Stimulated activated CD8-positive, alpha-beta memory T cell treated with anti-CD3 and anti-CD28 coated beads, Interleukin-12 subunit alpha, Interleukin-12 subunit beta, amount 100 ng/mL, for 4 hours (primary cell): ENCODE measurements around the gene GBGT1.

ENCODE experiments used
- DNase-seq: peaks from one replicate; pipeline ENCODE4 v3.0.0-alpha.2; 2020; ENCODE audit warnings: low read depth

GBGT1 gene

DNA sequence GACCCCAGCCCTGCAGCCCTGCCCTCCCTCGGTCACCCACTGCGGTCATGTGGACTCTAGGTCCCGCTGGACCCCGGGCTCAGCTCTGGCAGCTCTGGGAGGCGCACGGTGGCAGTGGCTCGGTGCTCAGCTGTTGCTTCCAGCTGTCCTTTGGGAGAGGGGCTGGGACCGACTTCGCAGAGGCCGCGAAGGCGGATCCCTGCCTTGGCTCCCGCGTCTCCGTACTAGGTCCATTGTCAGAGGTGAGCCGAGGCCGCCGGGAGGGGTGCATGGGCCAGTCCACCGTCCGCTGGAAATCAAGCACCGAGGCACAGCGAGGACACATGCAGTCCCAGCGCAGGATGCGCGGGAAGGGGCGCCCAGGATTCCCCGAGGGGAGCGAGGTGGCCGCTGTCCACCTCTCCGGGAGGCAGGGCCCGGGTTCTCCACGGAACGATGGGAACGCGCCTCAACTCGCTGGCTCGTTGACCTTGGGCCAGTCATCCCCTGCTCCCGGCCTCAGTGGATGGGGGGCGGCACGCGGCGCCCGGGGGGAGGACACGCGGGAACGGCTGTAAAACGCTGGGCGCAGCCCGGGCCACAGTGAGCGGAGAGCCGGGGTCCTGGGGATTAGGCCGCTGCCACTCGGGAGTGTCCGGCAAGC, 732 bp downstream of the GBGT1 start:
- DNase-seq, result no peak

DNA sequence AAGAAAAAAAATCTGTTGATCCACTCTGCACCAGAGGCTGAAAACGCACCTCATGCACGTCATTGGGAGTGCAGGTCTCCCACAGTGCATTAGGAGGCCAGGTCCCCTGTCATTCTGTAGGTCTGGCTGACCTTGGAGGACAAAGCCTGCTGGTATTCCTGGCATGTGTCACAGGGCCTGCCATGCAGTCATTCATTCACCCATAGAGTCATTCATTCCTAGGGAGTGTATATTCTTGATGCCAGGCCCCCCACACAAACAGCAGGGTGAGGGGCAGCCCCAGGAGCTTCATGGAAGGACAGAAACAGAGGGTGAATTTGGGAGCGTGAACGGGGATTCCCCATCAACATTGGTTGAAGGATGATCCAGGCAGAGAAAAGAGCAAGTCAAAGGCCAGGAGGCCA, 2.2 kb downstream of the GBGT1 start:
- no peak for DNase-seq

DNA sequence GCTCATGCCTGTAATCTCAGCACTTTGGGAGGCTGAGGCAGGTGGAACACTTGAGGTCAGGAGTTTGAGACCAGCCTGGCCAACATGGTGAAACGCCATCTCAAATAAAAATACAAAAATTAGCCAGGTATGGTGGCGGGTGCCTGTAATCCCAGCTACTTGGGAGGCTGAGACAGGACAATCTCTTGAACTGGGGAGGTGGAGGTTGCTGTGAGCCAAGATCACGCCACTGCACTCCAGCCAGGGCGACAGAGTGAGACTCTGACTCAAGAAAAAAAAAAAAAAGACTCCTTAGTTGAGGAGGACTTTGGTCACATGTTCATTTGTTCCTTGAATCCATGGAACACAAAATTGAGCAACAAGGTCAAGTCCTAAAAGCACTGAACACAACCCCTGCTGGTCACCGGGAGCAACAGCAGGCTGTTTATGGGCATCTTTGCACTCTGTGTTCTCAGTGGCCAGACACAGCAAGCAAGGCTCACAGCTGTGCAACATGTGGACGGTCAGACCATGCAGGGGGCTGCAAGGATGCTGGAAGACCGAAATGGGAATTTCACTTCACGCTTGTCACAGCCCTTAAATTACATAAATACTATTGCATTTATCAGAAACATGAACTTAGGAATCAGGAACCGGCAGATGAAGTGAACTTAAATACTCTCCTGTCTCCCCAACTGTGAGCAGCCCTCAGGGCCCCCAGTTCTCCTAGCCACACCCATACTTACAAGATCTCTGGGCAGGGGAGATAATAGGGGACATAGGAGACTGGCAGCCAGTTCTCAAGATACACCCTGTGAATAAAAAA, 2.8 kb downstream of the GBGT1 start:
- DNase-seq, result no peak

DNA sequence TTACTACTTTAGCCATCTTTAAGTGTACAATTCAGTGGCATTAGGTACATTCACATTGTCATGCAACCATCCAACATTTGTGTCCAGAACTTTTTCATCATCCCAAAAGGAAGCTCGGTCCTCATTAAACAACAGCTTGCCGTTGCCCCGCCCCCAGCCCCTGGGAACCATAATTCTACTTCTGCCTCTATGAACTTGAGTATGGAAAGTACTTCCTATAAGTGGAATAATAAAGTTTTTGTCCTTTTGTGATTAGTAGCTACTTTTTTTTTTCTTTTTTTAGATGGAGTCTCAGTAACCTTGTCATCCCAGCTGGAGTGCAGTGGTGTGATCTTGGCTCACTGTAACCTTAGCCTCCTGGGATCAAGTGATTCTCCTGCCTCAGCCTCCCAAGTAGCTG, 5.0 kb downstream of the GBGT1 start:
- DNase-seq, result no peak

DNA sequence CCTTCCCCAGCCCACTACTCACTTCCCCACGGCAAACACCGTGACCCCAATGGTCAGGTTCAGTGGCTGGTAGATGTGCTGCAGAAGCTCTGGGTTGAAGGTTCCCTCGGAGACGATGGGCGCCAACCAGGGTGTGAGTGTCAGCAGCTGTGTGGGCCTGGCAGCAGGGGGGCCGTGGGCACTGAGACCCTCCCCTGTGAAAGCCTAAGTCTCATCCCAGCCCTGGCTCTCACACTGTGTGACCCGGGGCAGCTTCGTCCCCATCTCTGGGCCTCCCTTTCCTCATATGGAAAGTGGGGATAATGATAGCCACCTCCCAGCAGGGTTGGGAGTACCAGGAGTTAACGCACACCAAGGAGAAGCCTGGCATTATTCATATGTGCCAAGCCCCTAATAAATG, 8.6 kb downstream of the GBGT1 start:
- no peak for DNase-seq

DNA sequence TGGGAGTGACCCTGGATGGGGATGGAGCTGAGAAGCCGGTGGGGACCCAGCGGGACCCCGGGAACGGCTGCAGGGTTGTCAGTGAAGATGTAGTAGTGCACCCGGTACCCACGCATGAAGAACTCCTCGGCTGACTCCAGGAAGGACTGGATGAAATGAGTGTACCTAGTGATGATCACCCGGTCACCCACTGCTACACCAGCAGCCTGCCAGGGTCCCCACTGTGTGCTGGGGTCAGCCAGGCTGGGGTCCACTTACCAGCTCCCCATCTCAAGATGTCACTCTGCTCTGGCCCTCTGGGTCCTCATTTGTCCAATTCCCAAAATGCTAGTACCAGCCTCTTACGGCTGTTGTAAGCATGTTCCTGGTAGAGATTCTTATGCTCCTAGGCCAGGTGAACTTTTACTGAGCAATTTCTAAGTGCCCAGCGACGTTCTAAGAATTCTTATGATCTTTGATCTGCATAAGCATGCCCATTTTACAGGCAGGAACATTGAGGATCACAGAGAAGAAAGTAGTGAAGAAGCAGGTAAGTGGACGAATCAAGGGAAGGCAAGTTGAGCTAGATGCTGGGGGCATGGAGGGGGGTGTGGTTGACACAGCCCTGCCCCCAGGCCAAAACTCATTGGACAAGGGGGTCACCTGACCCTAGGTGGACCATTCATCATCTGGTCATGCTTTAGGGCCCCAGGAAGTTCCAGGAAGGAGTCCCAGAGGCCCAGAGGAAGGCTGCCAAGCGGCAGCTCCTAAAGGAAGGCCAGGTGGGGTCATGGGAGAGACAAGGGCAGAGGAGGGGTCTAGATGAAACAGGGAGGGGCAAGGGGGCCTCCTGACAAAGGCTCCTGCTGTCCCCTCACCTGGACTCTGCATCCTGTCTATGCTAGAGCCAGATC, 9.4 kb downstream of the GBGT1 start:
- no peak for DNase-seq

DNA sequence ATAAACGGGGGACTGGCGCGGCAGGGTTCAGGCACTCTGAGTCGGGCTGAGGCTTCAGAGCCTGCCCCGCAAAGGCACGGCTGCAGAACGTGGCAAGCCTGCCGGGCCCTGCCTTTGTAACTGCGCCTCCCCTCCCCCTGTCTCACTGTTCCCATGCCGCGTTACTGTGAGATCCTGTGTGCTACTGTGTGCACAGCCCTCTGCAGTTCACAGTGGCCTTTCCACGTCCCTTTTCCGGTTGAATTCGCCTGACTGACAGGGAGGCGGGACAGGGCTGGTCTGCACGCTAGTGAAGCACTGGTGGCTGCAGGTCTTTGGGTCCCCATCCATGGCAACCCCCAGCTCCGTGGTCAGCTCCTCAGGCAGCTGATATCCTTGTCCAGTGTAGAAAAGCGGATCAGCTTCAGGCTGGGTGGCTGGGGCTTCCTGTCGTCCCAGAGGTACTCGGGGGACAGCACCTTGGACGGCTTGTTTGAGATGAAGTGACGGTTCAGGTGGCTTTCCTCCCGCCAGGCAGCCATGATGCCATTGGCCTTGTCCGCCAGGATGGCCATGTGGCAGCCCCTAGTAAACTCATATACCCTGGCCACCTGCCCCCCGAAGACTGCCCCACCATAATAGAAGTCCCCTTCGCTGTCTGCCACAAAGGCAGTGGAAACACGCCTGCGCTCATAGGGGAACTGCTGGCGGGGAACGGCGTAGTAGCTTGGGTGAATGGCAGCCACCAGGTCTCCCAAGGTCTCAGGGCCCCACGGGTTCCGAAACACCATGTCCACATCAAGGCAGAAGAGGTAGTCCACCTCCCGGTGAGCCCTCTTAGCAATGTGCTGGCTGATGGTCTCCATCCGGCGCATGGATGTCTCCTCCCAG, 10.3 kb downstream of the GBGT1 start:
- no peak for DNase-seq

DNA sequence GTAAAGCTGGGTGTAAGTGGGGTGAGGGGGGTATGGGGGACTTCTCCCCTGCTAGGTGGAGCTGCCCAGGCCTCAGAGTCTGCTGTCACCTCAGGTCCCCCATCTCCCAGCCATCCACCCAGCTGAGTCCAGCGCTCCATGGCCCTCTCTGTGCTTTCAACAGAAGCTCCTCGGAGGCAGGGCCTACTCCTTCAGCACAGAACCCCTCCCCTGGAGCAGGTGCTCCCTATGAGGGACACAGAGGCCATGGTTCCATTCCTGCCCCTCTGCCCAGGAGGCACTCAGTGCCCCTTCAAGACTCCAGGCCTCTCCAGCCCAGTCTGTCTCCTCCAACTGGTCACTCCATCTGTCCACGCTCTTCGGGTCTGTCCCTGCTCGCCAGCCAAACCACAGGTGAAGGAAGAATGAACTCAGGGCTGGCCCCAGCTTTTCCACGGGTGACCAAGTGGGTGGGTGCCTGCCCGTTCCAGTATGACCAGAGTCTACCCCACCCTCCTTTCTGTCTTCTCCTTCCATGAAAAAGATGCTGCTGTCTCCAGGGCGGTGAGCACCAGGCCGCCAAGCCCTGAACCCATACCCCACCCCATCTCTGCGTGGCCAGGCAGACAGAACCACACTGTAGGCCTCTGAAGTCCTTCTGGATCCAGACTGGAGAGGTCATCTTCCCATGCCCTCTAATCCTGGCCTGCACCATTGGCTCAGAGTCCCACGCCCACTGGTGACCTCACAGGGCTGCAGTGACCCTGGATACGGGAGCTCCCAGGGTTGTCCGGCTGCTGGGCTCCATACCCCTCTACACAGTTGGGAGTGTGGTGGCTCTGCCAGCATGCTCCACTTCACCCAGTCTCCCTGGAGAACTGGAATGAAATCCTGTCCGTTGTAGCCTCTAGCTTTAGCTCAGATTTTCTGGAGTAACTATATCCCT, 11.9 kb downstream of the GBGT1 start:
- no peak for DNase-seq

DNA sequence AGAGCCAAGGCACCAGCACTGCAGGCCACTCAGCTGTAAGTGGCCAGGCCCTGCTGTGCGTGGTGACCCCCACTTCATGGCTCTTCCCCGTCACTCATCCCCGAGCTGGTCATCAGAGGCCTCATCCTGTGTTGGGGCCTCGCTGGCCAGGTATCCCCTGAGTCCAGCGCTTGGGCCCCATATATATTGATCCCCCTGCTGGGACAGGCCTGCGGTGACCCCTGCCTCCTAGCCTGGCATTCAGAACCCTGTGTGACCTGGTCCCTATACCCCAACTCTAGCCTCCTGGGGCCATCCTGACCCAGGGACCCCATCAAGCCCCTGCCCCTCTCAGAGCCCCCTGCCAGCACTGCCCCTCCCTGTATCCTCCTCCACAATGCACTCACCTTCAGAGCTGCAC, 12.7 kb downstream of the GBGT1 start:
- no peak for DNase-seq

DNA sequence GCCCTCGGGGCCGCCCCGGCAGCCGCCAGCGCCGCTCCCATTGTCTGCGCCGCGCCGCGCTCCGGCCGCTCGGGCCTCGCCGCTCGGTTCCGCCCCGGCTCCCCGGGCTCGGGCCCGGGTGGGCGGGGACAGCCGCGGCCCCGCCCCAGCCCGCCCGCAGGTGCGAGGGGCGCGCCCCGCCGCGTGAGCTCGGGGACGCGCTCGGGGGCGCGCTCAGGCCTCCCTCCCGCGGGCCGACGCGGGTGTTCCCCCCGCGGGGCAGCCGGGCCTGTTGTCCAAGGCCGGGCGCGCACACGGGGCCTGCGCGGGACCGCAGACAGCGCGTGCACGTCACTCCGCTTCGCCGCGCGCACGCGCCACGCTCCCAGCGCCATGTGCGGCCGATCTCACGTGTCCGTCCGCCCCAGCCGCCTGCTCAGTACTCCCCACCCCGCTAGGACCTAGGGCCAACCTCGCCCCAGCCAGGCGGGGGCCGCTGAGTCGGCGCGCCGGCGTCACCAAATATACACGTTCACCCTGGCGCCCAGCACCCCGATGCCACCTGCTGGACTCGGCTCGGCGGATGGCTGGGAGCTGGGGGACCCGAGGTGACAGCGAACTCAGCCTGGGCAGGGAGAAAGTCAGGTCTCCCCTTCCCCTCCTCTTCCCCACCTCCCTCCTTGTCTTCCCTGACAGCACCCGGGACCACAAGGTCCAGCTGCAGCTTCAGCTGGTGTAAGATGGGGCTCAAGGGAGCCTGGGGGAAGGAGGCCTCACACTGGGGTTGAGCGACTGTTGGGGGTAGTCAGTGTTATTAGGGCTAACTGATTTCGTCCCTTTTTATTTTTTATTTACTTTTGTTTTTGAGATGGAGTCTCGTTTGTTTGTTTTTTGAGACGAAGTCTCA, 14.3 kb downstream of the GBGT1 start:
- DNase-seq, result peak; percentile 74

DNA sequence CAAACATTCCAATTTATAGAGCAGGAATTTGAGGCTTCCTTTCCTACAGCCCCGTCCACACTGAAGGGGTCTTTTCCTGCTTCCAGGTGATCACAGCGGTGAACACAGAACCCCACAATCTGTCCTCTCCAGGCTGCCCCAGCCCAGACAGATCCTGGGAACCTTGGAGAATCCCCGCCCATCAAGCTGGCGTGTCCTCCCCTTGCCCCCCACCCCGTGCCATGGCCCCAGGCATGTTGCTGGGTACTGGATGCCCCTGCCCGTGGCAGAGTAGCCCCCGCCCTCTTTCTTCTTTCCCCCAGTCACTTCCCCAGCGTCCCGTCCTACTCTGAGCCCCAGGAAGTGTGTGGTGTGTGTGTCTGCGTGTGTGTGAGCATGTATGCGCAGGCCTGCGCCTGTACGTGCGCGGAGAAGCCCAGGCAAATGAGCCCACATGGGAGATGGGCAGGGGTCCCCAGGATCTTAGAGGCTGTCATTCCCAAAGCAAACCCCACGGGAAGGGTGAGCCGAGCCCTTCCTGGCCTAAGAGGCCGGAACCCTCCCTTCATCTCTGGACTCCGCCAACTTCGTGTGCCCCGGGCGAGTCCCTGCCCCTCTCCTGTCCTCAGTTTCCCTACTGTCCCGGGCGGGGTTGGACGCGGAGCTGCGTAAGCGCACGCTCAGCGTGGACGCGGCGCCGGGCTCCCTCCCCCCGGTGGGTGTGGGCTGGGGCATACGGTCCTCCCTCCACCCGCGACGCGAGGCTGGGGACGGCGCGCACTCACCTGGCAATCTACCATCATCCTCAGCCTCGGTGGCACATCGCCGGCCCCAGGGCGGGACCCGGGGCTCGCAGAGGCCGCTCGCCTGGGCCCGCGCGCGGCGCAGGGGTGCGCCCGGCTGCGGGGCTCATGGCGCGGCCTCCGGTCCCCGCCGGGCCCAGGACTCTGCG, 15.2 kb downstream of the GBGT1 start:
- DNase-seq, result no peak

DNA sequence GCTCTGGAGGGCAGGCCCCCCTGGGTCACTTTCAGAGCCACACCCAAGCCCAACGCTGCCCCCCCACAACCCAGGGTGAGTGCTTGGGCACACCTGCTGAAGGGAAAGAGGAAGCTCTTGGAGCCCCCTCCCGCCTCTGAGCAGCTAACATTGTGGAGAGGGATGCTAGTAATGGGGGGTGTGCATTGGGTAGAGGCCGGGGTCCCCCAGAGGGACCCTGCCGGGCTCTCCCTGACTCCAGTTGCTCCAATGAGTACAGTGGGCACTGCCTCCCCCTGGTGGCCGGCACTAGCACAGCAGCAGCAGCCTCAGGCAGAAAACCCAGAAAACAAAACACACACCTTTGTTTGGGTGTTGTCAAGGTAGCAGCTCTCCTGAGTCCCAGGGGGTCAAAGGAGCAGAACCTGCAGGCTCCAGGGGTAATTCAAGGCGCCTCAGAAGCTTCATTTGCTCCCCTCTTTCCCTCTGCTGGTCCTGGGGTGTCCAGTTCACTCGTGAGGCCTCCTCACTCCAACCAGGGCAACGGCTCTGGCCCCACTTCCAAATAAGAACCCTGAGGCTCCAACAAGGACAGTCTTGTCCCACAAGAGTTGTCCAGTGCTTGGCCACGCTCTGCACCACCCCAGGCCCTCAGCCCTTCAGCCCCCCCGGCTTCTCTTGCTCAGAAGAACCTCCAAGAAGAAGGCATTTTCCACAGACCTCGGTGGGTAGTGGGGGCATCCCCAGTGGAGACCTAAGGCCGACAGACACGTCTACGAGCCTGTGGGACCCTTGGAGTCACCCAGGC, 16.1 kb downstream of the GBGT1 start:
- DNase-seq, result peak; percentile 59

DNA sequence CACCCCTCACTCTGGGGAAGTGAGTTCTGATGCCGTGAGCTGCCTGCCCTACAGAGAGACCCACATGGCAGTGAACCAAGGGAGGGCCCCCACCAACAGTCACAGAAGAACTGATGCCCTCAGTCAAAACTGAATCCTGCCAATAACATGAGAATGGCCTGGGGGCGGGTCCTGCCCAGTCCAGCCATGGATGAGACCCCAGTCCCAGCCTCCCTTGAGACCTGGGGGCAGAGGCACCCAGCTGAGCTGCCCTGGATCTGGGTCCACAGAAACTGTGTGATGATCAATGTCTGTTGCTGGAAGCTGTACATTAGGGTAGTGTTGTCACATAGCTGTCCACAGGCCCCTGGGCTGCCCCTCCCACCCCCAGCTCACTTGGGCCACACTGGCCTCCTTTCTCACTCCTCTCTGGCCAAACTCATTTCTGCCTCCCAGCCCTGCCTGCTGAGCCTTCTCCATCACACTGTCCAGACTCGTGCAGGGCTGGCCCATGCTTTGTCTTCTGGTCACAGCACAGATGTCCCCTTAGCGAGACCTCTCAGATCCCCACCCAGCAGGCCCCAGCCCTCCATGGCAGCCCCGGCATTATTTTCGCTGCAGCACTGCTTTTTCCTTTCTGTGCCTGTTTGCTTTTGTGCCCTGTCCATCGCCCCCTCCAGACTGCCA, 16.8 kb downstream of the GBGT1 start:
- DNase-seq, result no peak

DNA sequence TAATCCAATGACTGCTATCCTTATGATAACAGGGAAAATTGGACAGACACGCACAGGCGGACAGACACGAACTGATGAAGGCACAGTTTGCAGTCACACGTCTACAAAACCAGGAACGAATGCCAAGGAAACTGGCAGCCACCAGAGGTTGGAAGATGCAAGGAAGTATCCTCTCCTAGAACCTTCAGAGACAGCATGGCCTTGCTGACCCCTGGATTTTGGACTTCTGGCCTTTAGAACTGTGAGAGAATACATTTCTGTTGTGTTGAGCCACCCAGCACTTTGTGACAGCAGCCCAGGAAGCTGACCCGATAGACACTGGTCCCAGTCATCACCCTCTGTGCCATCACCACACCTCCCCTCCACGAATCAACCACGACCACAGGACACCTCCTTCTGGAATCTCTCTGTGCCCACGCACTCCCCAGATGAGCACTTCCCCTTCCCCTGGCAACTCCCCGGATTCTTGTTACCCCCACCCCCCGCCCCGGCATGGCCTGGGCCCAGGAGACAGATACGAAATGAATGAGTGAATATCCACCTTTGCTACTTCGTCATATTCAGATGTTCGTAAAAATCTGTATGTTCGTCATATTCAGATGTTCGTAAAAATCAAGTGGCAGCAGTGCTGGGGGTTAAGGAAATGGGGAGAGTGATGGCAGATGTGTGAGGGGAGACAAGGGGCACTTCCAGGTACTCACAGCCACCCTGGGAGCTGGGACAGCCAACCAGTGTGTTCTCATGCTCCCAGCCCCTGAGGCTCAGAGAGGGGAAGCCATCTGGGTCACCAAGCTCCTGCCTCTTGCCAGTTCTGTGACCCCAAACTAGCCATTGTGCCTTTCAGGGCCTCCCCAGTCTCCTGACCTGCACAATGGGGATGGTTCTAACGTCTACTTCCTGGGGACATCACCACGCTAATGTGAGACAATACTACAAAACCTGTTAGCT, 18.5 kb downstream of the GBGT1 start:
- DNase-seq, result no peak

DNA sequence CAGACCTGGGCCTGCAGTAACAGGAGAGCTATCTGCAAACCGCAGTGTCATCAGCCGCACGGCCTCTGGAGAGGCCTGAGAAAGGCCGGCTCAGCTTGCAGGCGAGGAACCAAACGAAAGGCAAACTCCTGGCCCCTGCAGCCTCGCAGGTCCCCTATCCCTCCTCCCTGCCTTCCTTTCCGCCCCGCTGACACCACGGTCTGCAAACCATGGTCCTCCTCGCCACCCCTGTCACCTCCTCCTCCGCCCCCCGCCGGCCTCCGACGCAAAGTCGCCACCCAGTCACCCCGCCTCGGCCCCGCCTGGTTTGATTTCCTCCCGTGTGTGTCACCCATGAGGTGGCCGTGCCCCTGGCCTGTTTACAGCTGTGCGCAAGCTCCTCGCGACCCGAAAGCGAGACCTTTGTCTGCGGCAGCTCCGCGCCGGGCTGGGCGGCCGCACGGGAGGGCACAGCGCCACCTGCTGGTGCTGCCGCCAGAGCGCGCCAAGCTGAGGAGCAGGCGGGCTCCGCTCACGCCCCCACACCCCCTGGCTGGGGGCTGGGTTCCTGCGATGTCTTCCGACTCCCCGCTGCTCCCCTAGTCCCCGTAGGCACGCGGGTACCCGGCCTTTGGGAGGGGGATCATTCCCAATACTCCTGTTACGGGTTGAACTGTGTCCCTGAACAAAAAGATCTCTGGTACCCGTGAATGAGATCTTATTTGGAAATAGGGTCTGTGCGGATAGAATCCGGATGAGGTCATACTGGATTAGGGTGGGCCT, 19.4 kb downstream of the GBGT1 start:
- DNase-seq, result peak; percentile 78
